Lower leg skin (tissue), 4 donors: ENCODE results near the gene LMBR1. TPM values are rescaled to one million over a fixed set of nuclear protein-coding genes. Genes with fewer than 3 reads are reported as not detected.

Experiments
- DNase-seq, 2 donors: peaks; one replicate each; pipeline ENCODE4 v3.0.0-alpha.2; 2019; ENCODE audit warnings: low spot score in 2 of 2
- H3K4me3 ChIP-seq: fragments of 200-600 bp; sonication (generic); 2 replicates; pipeline ENCODE4 v1.5.1; 2017; ENCODE audit warnings: mild to moderate bottlenecking, low read depth; ENCODE audit not compliant: poor library complexity, severe bottlenecking
- POLR2A ChIP-seq, 2 donors: fragments of 450-650 bp; IDR thresholded peaks; one replicate each; pipeline ENCODE4 v1.6.1; 2016 to 2017; ENCODE audit warnings: antibody characterized with exemption in 2 of 2, mild to moderate bottlenecking in 1 of 2, moderate library complexity in 1 of 2
- WGBS, 2 donors: methylation state at CpG; one replicate each; pipeline ENCODE4 v1.1.5; 2018; 5-methylcytosine and 5-hydroxymethylcytosine counted together
- intact Hi-C: fragments of 100-400 bp; cut with DNase I; formaldehyde crosslinking; loops from one replicate; pipeline ENCODE4 v1.15.0; 2023; ENCODE audit warnings: low total_unique reads
- total RNA-seq, 4 donors: library from RNA; depleted of rRNA; stranded (reverse); fragments of >200 nt; gene quantifications; one replicate each; pipeline ENCODE4 v1.1.0, GENCODE V29; 2016
- TF ChIP-seq, protein P1 (sequence below), 3 donors: fragments of 450-650 bp; IDR thresholded peaks; one replicate each; pipeline ENCODE4 v1.5.1; 2016; ENCODE audit warnings: antibody characterized with exemption in 3 of 3, mild to moderate bottlenecking in 3 of 3, moderate library complexity in 2 of 3

Gene LMBR1
- total RNA-seq, 4 donors from 2014 or later: 44.1 to 67.0 (median 55.9) TPM

GRCh38 chr7:156692849-156693248 lies 200.1 kb downstream of the LMBR1 start:
- H3K4me3 ChIP-seq: no peak overlapping the region
- no peak for DNase-seq
- TF ChIP-seq, protein P1, sequence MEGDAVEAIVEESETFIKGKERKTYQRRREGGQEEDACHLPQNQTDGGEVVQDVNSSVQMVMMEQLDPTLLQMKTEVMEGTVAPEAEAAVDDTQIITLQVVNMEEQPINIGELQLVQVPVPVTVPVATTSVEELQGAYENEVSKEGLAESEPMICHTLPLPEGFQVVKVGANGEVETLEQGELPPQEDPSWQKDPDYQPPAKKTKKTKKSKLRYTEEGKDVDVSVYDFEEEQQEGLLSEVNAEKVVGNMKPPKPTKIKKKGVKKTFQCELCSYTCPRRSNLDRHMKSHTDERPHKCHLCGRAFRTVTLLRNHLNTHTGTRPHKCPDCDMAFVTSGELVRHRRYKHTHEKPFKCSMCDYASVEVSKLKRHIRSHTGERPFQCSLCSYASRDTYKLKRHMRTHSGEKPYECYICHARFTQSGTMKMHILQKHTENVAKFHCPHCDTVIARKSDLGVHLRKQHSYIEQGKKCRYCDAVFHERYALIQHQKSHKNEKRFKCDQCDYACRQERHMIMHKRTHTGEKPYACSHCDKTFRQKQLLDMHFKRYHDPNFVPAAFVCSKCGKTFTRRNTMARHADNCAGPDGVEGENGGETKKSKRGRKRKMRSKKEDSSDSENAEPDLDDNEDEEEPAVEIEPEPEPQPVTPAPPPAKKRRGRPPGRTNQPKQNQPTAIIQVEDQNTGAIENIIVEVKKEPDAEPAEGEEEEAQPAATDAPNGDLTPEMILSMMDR (IDR thresholded peaks at IDR 0.05): no peak
- TF ChIP-seq POLR2A (IDR thresholded peaks at IDR 0.05): no peak
- intact Hi-C loops: no loop called here
- 91 to 96% methylated on average over 1 of the region's 1 CpG for WGBS, 2 donors

DNA sequence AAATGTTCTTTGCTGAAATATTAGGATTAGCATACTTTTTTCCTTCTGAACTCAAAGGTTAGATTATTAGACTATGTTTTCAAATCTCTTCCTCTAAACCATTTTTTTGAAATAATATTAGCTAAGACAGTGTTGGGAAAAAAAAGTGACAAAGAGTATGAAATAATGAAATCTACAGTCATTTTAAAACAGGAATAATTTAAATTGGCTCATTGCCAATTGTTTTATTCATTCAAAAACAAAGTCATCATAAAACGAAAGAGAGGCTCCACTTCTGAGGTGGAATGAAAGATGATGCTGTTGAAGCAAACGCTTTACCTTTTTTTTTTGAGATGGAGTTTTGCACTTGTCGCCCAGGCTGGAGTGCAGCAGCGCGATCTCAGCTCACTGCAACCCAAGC lies 201.2 kb downstream of the LMBR1 start:
- no peak overlapping the region for H3K4me3 ChIP-seq
- intact Hi-C loops: no loop called here
- no peak for DNase-seq
- TF ChIP-seq, protein P1 (IDR thresholded peaks at IDR 0.05): no peak
- TF ChIP-seq POLR2A (IDR thresholded peaks at IDR 0.05): no peak
- 81 to 91% methylated on average over 5 of the region's 5 CpGs for WGBS, 2 donors

DNA sequence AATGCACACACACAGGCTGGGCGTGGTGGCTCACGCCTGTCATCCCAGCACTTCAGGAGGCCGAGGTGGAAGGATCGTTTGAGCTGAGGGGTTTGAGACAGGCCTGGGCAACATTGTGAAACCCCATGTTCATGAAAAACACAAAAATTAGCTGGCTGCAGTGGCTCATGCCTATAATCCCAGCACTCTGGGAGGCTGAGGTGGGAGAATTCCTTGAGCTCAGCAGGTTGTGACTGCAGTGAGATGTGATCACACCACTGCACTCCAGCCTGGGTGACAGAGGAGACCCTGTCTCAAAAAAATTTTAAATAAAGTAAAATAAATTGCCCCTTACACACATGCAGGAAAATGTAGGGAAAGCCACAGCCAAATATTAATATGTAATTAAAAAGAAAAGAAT lies 208.3 kb downstream of the LMBR1 start:
- H3K4me3 ChIP-seq: no peak overlapping the region
- DNase-seq: no peak
- intact Hi-C loops: no loop called here
- 84 to 87% methylated on average over 4 of the region's 4 CpGs for WGBS, 2 donors
- TF ChIP-seq, protein P1 (IDR thresholded peaks at IDR 0.05): no peak
- TF ChIP-seq POLR2A (IDR thresholded peaks at IDR 0.05): no peak

DNA sequence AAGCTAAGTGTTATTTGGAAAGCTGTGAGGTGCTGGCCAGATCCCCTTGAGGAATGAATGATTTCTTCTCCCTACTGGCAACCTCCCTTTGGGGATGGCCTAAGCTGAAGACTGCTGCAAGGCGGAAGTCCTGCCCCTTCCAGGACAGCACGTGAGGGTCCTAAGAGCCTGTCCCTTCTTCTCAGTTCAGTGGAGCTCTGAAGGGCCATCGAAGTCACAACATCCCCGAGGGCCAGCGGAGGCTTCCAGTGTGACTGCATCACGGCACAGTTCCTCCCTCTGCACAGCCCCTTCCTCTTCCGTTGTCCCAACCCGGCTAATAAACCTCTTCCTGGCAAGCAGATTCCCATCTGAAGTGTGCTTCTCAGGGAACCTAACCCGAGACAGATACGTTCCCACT lies 208.7 kb downstream of the LMBR1 start:
- intact Hi-C loops: no loop called here
- no peak overlapping the region for H3K4me3 ChIP-seq
- TF ChIP-seq, protein P1 (IDR thresholded peaks at IDR 0.05): no peak
- TF ChIP-seq POLR2A (IDR thresholded peaks at IDR 0.05): no peak
- DNase-seq: no peak
- WGBS, 2 donors: 94 to 97% methylated on average over 10 of the region's 10 CpGs

- 84 to 91% methylated on average over 2 of the region's 2 CpGs for WGBS, 2 donors
- intact Hi-C loops: no loop called here
- DNase-seq: no peak
- TF ChIP-seq, protein P1 (IDR thresholded peaks at IDR 0.05): no peak
- no peak for TF ChIP-seq POLR2A (IDR thresholded peaks at IDR 0.05)
- no peak overlapping the region for H3K4me3 ChIP-seq
These were observed 210.1 kb downstream of the LMBR1 start for GRCh38 chr7:156682928-156683327.

DNA sequence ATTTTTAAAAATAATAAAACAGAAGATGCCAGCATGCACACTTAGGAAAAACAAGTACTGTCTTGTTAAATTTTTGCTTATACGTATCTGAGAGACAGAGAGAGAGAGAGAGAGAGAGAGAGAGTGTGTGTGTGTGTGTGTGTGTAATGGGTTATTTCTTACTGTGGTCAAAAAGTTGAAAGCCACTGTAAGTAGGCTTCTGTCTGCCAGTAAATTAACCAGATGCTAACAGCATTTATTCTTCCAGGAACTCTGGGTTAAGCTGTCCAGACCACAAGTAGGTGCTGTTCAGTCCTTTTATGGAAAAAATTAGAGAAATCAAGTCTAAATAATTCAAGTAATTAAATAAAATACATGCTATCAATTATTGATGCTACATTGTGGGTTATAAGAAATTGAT lies 212.7 kb downstream of the LMBR1 start:
- 59 to 60% methylated on average over 1 of the region's 1 CpG for WGBS, 2 donors
- no peak for DNase-seq
- no peak overlapping the region for H3K4me3 ChIP-seq
- TF ChIP-seq, protein P1 (IDR thresholded peaks at IDR 0.05): no peak
- no peak for TF ChIP-seq POLR2A (IDR thresholded peaks at IDR 0.05)
- intact Hi-C loops: no loop called here
